VCaP (cell line): ENCODE results near the gene CTTN.

Experiments used
- H3K27ac ChIP-seq: fragments of 450-650 bp; 2 replicates; pipeline ENCODE4 v1.5.1; 2017
- TF ChIP-seq, protein P1 (sequence below): fragments of 450-650 bp; conservative IDR thresholded peaks from 2 replicates; pipeline ENCODE4 v1.5.1; 2017; ENCODE audit warnings: mild to moderate bottlenecking, moderate library complexity

The CTTN gene

GRCh38 chr11:70481625-70482528 is 83.5 kb downstream of the CTTN start:
- TF ChIP-seq, protein P1, sequence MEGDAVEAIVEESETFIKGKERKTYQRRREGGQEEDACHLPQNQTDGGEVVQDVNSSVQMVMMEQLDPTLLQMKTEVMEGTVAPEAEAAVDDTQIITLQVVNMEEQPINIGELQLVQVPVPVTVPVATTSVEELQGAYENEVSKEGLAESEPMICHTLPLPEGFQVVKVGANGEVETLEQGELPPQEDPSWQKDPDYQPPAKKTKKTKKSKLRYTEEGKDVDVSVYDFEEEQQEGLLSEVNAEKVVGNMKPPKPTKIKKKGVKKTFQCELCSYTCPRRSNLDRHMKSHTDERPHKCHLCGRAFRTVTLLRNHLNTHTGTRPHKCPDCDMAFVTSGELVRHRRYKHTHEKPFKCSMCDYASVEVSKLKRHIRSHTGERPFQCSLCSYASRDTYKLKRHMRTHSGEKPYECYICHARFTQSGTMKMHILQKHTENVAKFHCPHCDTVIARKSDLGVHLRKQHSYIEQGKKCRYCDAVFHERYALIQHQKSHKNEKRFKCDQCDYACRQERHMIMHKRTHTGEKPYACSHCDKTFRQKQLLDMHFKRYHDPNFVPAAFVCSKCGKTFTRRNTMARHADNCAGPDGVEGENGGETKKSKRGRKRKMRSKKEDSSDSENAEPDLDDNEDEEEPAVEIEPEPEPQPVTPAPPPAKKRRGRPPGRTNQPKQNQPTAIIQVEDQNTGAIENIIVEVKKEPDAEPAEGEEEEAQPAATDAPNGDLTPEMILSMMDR = no peak
- no peak overlapping the region for H3K27ac ChIP-seq

DNA sequence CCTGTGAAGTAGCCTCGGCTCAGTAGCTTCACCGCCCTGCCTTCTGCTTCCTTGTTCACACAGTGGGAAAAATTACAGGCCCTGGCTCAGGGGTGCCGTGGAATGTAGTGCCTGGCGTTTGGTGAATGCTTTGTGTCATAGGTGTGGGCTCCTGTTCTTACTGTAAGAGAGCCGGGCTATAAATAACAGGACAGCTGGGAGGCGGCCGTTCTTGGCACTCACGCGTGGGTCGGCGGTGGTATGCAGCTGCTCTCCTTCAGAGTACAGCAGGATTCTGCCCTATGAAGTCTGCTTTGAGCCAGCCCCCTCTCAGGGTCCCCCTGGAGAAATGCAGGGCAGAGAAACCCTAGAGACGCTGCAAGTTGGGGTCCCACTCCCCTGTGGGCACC is 84.2 kb downstream of the CTTN start:
- no peak overlapping the region for H3K27ac ChIP-seq
- TF ChIP-seq, protein P1 = no peak

- no peak overlapping the region for H3K27ac ChIP-seq
- TF ChIP-seq, protein P1 = 0 out of 2 replicates have a peak, but pooled peaks have one; percentile 11
These were observed 84.9 kb downstream of the CTTN start for GRCh38 chr11:70483077-70483861.

- H3K27ac ChIP-seq = no peak overlapping the region
- TF ChIP-seq, protein P1 = no peak
These were observed 85.6 kb downstream of the CTTN start for GRCh38 chr11:70483917-70484316.

DNA sequence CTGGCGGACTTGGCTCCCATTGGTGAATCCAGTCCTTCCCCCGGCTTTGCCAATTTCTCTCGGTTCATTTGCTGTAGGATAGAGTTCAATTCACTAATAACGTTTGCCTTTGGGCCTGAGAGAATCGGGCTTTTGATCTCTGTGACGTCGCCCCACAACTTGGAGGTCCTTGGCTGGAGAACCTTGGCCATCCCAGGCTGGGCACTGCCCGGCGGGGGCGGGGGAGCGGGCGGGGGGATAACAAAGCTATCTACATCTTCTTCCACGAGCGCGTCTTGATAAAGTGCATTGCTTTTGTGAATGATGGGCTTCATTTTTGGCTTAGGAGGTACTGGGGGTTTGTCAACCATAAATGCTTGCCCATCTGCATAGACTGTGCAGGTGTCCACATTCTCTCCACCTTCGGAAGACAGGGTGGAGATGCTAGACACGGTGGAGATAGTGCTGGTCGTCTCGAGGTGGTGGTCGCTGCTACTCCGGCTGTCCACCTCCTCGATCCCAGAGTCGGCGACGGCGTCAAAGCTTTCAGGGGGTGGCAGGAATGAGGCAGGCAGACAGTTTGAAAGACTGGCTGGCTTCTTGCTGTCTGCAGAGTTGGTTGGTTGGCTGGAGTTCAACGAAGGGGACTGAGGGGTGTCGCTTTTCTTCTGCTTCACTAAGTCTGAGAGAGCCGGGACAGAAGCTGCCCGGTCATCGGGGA is 87.1 kb downstream of the CTTN start:
- no peak overlapping the region for H3K27ac ChIP-seq
- TF ChIP-seq, protein P1 = no peak

- TF ChIP-seq, protein P1 = no peak
- H3K27ac ChIP-seq = no peak overlapping the region
These were observed 87.7 kb downstream of the CTTN start for GRCh38 chr11:70486026-70486415.
